Retina (tissue), 1 donor: ENCODE data around the gene ERO1B.

Experiments used
- DNase-seq: peaks from one replicate; pipeline ENCODE4 v3.0.0-alpha.2; 2016

The ERO1B gene

DNA sequence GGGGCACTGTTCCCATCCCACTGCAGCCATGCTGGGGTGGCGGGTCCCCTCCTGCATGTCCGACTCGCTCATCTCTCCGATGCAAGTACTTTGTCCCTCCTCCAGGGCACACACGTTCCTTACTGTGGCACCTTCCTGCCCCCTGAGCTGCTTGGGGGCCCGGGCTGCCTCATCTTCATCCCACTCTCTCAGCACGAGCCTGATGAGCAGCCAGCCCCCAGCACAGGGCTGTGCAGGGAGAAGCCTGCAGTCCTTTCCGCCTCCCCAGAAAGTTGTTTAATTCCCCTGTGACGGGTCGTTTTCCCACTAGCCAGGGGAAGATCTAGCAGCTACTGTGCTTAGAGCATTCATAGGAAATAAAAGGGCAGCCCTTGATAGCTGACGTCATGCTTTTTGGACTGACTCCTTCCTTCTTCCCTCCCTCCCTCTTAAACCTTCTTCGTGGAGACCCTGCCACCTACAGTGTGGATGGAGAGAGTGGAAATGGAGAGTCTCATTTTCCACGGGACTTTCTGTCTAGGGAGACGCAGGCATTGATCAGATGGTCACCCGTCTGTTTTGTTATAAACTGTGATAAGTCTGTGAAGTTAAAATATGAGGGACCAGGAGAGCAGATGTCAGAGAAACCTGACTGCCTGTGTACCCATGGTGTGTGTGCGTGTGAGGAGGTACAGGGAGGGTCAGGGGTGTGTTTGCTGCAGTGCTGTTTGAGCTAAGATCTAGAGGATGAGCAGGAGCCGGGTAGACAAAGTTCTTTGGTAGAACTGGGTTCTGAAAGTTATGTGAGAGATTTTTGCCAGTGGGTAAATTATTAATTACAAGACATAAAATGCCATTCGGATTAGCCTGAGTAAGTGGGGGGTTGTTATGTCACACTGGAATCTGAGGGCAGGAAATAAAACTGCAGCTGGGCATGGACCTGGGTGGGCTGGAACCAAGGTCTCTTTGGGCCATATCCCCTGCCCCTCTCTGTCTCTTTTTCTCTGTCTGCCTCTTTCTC, 105.1 kb downstream of the ERO1B start:
- DNase-seq: no peak

- no peak for DNase-seq
Observed at GRCh38 chr1:236175642-236176336, 106.0 kb downstream of the ERO1B start.

DNA sequence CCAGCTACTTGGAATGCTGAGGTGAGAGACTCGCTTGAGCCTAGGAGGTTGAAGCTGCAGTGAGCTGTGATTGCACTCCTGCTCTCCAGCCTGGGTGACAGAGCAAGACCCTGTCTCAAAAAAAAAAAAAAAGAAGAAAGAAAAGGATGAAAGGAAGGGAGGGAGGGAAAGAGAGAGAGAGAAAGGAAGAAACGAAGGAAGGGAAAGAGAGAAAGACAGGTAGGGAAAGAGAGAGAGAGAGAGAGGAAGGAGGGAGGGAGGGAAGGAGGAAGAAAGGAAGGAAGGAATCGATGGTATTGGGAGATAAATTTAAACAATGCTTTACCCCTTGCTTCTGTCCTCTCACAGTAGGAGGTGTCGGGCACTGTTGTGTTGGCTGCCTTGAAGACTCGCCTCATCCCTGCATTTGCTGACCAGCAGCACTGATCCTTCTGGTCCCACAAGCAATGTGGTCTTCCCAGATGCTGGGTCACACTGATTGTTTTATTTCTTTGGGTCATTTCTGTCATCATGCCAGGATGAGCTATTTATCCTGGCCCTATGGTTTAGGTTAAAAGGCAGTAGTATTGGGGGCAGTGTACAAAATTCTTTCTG, 108.5 kb downstream of the ERO1B start:
- no peak for DNase-seq

- no peak for DNase-seq
Observed at GRCh38 chr1:236172041-236172579, 109.6 kb downstream of the ERO1B start.

DNA sequence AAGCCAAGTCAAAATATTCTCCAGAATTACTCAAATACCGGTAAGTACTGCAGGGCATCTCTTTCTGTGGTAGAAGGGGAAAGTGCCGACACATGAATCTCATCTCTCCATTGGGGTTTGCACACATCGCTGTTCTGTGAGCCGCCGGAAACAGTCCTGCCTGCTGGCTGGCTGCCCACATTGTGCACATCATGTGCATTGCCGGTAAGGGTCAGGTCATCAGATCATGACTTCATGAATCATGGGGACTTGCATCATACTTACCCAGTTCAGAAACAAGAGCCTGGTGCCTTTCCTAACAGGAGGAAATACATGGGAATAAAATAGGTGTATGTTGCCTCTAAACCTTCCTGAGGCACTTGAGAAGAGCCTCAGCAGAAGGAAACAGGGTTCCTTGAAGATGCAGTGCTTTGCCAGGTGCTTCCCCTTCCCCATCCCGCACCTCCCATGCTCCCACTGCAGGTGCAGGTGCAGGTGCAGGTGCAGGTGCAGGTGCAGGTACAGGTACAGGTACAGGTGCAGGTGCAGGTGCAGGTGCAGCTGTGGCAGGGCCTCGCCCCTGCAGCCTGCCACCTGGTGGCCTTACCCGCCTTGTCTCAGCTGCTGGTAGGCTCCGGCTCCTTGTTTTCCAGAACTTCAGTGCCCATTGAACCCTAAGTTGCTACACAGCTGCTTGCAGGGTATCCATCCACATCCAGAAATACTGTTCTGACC, 112.9 kb downstream of the ERO1B start:
- DNase-seq: no peak

DNA sequence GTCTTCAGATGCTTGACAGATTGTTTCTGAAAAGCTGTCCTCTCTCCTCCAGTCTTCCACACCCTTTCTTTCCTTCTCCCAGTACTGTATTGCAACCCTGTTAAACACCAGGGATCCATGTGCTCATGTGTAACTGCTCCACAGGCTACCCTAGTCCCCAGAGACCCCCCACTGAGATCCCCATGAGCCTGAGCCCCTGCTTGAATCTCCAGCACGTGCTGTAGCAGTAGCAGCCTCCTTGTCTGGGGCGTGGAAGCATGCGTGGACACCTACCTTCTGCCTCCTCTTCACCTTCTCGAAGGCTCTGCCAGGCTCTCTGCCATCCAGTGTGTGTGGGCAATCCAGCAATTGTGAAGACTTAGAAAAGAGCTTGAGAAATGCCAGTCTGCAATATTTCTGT, 114.2 kb downstream of the ERO1B start:
- DNase-seq: no peak

GRCh38 chr1:236167154-236167553, 114.6 kb downstream of the ERO1B start:
- no peak for DNase-seq

GRCh38 chr1:236166041-236166440, 115.7 kb downstream of the ERO1B start:
- no peak for DNase-seq
